ENCODE measurements around the gene DLK2.
"Not testable (repeated sequence)": the region's sequence is repeated elsewhere in the genome, so short reads cannot be mapped to it uniquely, and the experiment has no call there.

DNA sequence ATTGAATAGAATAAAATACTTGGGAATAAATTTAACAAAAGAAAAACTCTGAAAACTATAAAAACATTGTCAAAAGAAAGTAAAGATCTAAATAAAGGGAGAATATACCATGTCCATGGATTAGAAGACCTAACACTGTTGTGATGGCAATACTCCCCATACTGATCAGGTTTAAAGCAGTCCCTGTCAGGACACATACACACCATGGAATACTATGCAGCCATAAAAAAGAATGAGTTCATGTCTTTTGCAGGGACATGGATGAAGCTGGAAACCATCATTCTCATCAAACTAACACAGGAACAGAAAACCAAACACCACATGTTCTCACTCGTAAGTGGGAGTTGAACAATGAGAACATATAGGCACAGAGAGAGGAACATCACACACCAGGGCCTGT lies 44.6 kb downstream of the DLK2 start:
- not testable (repeated sequence) for TF ChIP-seq FOXP1 (CRISPR knock-in tag; IDR thresholded peaks at IDR 0.05; ENCODE audit: borderline replicate concordance)
- TF ChIP-seq, protein P1, sequence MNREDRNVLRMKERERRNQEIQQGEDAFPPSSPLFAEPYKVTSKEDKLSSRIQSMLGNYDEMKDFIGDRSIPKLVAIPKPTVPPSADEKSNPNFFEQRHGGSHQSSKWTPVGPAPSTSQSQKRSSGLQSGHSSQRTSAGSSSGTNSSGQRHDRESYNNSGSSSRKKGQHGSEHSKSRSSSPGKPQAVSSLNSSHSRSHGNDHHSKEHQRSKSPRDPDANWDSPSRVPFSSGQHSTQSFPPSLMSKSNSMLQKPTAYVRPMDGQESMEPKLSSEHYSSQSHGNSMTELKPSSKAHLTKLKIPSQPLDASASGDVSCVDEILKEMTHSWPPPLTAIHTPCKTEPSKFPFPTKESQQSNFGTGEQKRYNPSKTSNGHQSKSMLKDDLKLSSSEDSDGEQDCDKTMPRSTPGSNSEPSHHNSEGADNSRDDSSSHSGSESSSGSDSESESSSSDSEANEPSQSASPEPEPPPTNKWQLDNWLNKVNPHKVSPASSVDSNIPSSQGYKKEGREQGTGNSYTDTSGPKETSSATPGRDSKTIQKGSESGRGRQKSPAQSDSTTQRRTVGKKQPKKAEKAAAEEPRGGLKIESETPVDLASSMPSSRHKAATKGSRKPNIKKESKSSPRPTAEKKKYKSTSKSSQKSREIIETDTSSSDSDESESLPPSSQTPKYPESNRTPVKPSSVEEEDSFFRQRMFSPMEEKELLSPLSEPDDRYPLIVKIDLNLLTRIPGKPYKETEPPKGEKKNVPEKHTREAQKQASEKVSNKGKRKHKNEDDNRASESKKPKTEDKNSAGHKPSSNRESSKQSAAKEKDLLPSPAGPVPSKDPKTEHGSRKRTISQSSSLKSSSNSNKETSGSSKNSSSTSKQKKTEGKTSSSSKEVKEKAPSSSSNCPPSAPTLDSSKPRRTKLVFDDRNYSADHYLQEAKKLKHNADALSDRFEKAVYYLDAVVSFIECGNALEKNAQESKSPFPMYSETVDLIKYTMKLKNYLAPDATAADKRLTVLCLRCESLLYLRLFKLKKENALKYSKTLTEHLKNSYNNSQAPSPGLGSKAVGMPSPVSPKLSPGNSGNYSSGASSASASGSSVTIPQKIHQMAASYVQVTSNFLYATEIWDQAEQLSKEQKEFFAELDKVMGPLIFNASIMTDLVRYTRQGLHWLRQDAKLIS (CRISPR knock-in tag; IDR thresholded peaks at IDR 0.05; ENCODE audit: borderline replicate concordance) = not testable (repeated sequence)
- TF ChIP-seq, protein P2, sequence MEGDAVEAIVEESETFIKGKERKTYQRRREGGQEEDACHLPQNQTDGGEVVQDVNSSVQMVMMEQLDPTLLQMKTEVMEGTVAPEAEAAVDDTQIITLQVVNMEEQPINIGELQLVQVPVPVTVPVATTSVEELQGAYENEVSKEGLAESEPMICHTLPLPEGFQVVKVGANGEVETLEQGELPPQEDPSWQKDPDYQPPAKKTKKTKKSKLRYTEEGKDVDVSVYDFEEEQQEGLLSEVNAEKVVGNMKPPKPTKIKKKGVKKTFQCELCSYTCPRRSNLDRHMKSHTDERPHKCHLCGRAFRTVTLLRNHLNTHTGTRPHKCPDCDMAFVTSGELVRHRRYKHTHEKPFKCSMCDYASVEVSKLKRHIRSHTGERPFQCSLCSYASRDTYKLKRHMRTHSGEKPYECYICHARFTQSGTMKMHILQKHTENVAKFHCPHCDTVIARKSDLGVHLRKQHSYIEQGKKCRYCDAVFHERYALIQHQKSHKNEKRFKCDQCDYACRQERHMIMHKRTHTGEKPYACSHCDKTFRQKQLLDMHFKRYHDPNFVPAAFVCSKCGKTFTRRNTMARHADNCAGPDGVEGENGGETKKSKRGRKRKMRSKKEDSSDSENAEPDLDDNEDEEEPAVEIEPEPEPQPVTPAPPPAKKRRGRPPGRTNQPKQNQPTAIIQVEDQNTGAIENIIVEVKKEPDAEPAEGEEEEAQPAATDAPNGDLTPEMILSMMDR (IDR thresholded peaks at IDR 0.05) = not testable (repeated sequence)
- TF ChIP-seq, protein P3, sequence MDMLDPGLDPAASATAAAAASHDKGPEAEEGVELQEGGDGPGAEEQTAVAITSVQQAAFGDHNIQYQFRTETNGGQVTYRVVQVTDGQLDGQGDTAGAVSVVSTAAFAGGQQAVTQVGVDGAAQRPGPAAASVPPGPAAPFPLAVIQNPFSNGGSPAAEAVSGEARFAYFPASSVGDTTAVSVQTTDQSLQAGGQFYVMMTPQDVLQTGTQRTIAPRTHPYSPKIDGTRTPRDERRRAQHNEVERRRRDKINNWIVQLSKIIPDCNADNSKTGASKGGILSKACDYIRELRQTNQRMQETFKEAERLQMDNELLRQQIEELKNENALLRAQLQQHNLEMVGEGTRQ (CRISPR knock-in tag; IDR thresholded peaks at IDR 0.05) = not testable (repeated sequence)

All from WTC11 (cell line).